Bronchial epithelial cell (primary cell): ENCODE measurements around the gene API5. TPM values are rescaled to one million over a fixed set of nuclear protein-coding genes. Genes with fewer than 3 reads are reported as not detected.

Experiments
- DNase-seq: peaks from one replicate; pipeline ENCODE4 v3.0.0-alpha.2; 2010; ENCODE audit warnings: low read depth
- FAIRE-seq: peaks from 2 replicates; lab custom pipeline; 2011; peaks lifted over from hg19 to GRCh38; lab: Jason Lieb, UNC
- H3K27me3 ChIP-seq: 2 replicates; pipeline ENCODE4 v1.5.1; 2011; ENCODE audit warnings: low read length; ENCODE audit not compliant: control insufficient read depth, insufficient read depth
- H3K36me3 ChIP-seq: 2 replicates; pipeline ENCODE4 v1.5.1; 2011; ENCODE audit warnings: low read length; ENCODE audit not compliant: control insufficient read depth, insufficient read depth
- H3K4me3 ChIP-seq: 2 replicates; pipeline ENCODE4 v1.5.1; 2011; ENCODE audit warnings: mild to moderate bottlenecking, low read depth, low read length, control low read depth
- CTCF ChIP-seq: IDR thresholded peaks from 2 replicates; pipeline ENCODE4 v1.5.1; 2011; ENCODE audit warnings: mild to moderate bottlenecking, moderate library complexity, low read length, control low read depth, inconsistent platforms; ENCODE audit not compliant: insufficient read depth, severe bottlenecking
- total RNA-seq: library from RNA; depleted of rRNA; stranded (reverse); fragments of >200 nt; gene quantifications from 2 replicates; pipeline ENCODE4 v1.2.1, GENCODE V29; 2014

Gene API5
- total RNA-seq, result 72.9 and 90.9 TPM in 2 replicates

- TF ChIP-seq CTCF, result peak; percentile 85
- Histone ChIP-seq H3K36me3 (no peaks in the 10 kb centered on the region), H3K4me3 (peak within 1 kb of the TSS; percentile 92), H3K27me3 (no peaks in the 10 kb centered on the region)
- FAIRE-seq (no peak), DNase-seq (peak; percentile 92)
Measured at GRCh38 chr11:43311791-43312607, at the start of gene API5. Gene API5, plus strand, starts transcription at chr11:43311996. Its CDS starts 132 bp downstream, at chr11:43312128.

GRCh38 chr11:43267856-43268580, 43.8 kb upstream of the API5 start:
- no peak for FAIRE-seq
- Histone ChIP-seq H3K27me3 (no peaks in the 10 kb centered on the region), H3K4me3 (no peak overlapping the region), H3K36me3 (no peaks in the 10 kb centered on the region)
- no peak for DNase-seq
- no peak for TF ChIP-seq CTCF

DNA sequence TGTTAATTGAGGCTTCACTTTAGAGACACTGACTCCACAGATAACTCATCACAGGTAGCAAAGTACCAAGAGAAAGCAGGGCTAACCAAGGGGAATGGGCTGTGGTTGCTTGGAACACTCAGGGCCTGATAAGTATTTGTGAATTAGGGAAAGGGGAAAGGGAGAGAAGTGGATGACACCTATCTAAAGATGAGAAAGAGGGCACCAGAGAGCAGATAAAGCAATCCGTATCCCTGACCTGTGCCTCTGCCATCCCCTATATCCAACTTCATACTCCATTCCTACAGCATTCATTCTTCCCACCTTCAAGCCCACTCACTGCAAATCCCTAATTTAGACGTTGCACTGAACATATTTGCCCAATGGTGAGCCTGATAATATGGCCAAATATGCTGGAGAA, 43.0 kb upstream of the API5 start:
- DNase-seq (no peak), FAIRE-seq (no peak)
- H3K4me3 ChIP-seq, result no peak overlapping the region
- no peaks in the 10 kb centered on the region for H3K27me3 ChIP-seq
- no peaks in the 10 kb centered on the region for H3K36me3 ChIP-seq
- no peak for TF ChIP-seq CTCF

DNA sequence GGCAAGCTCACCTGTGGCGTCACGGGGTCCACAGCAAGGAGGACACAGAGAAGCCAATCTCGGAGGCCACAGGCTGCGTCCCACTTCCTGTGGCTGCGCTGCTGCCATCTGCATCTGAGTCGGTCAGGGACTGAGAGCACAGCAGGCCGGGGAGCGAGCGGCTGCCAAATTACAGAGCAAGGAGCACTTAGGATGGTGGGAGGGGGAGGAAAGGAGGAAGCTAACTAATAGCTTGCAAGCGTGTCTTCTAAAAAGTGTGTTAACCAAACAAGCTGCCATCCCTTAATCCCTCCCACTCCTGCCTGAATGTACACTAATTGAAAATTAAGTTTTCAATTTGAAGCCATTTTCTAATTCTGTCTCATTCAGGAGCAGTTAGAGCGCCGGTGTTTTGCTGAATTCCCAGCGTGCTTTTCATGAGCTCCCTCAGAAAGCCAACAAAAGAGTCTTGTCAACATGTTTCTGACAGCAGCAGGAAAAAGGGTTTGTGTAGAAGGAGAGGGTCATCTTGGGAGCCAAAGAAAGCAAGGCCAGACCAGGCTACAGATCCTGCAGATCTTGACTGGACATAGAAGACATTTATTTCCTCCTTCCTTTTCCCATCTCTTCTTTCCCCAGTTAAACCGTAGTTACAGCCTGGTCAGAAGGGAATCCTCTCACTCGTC, 42.4 kb upstream of the API5 start:
- H3K36me3 ChIP-seq, result no peaks in the 10 kb centered on the region
- no peak for DNase-seq
- FAIRE-seq, result no peak
- H3K4me3 ChIP-seq, result no peak overlapping the region
- no peaks in the 10 kb centered on the region for H3K27me3 ChIP-seq
- TF ChIP-seq CTCF, result no peak

DNA sequence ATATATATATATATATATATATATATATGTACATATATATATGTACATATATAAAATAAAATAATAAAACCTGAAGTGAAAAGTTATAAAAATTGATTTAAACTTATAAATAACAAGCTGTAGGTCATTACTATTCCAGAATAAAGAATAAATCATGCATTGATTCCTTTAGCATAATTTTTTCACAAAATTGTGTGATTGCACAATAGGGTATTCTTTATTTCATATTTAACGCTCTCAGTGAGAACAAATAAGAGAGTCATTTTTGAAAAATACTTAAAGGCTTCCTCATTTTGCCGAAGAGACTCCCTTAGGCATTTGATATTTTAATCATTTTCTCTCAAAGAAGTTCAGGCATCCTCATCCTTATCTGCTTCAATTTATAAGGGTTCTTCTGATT, 41.3 kb upstream of the API5 start:
- DNase-seq (no peak), FAIRE-seq (no peak)
- no peaks in the 10 kb centered on the region for H3K27me3 ChIP-seq
- TF ChIP-seq CTCF, result no peak
- H3K36me3 ChIP-seq, result no peaks in the 10 kb centered on the region
- H3K4me3 ChIP-seq, result no peak overlapping the region
